Liver (tissue), 2 donors: ENCODE data around the gene SSC4D.

Source experiments
- CTCF ChIP-seq: fragments of 150-350 bp; IDR thresholded peaks from 2 replicates; pipeline ENCODE4 v1.5.1; 2017; ENCODE audit warnings: improper control_type of control experiment, low read depth, low read length; ENCODE audit not compliant: missing input control
- MAX ChIP-seq: IDR thresholded peaks from 2 replicates; pipeline ENCODE4 v1.6.1; 2016; ENCODE audit warnings: antibody characterized with exemption
- ZBTB33 ChIP-seq: IDR thresholded peaks from 2 replicates; pipeline ENCODE4 v1.6.1; 2016; ENCODE audit warnings: antibody characterized with exemption
- donor health status: healthy.

GRCh38 chr7:76354981-76355730 is 54.3 kb downstream of the SSC4D start:
- TF ChIP-seq CTCF: no peak
- TF ChIP-seq MAX: no peak
- no peak for TF ChIP-seq ZBTB33
